ENCODE data around the gene MRPS5. TPM values are rescaled to one million over a fixed set of nuclear protein-coding genes. Genes with fewer than 3 reads are reported as not detected.

MRPS5 gene
- total and polyA plus RNA-seq, 2 donors from 2014 or later: 53.1 to 118 TPM

- DNase-seq (no peak), FAIRE-seq (no peak)
- Histone ChIP-seq H3K27ac (ENCODE audit: low read depth in 2 of 2, low read length in 2 of 2) (no peak overlapping the region), H3K9me3 (ENCODE audit: control insufficient read depth in 2 of 3, insufficient read depth in 1 of 3, low read length in 3 of 3) (no peaks in the 10 kb centered on the region), H3K27me3 (ENCODE audit: control insufficient read depth, insufficient read depth, low read length) (no peaks in the 10 kb centered on the region), H3K9ac (ENCODE audit: low read length in 3 of 3) (no peak overlapping the region), H3K36me3 (ENCODE audit: control insufficient read depth in 2 of 3, insufficient read depth in 3 of 3, low read length in 3 of 3) (no peaks in the 10 kb centered on the region), H3K4me1 (ENCODE audit: control insufficient read depth in 2 of 3, insufficient read depth in 2 of 3, low read depth in 1 of 3, low read length in 3 of 3) (peaks cover 0 to 7% (median 0%) of the 10 kb centered on the region in 3 donors), H3K4me3 (ENCODE audit: low read length in 3 of 3) (no peak overlapping the region)
- no peak for TF ChIP-seq CTCF (IDR thresholded peaks at IDR 0.05; ENCODE audit: borderline replicate concordance, extremely low read depth, insufficient read depth)
- intact Hi-C loops (cut with DNase I): no loop called here
These were observed 42.4 kb downstream of the MRPS5 start for GRCh38 chr2:95079199-95079683.

DNA sequence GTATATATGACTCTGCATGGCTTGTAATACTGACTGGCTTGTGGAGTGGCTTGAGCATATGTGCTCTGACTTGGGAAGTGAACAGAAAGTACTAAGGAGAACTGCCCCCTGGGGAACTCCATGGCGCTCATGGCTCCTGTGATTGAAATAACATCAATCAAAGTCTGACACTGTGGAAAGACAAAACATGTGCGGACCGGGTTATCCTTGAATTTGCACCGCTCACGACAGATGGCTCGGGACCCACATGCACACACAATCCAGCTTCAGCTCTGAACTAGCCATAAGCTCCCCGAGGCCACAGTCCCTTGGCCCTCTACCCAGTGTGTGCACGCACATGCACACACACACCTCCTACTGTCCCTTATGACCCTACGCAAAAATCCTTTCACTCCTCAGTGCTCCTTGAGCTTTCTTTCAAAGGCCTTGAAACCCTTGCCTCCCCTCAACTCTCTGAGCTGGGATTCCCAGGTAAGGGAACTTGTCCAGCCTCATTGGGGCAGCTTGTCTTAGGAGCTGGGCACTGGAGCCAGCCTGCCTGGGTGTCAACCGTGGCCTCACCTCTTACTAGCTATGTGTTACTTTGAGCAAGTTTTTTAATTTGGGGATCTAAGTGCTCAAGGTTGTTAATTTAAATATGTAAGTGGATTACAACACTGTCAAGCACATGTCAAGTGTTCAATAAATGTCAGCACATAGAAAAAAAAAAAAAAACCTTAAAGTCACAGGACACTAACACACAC, 43.6 kb downstream of the MRPS5 start:
- Histone ChIP-seq H3K27ac (ENCODE audit: low read depth in 2 of 2, low read length in 2 of 2) (no peak overlapping the region), H3K27me3 (ENCODE audit: control insufficient read depth, insufficient read depth, low read length) (no peaks in the 10 kb centered on the region), H3K36me3 (ENCODE audit: control insufficient read depth in 2 of 3, insufficient read depth in 3 of 3, low read length in 3 of 3) (no peaks in the 10 kb centered on the region), H3K4me3 (ENCODE audit: low read length in 3 of 3) (no peak overlapping the region), H3K9me3 (ENCODE audit: control insufficient read depth in 2 of 3, insufficient read depth in 1 of 3, low read length in 3 of 3) (no peaks in the 10 kb centered on the region), H3K9ac (ENCODE audit: low read length in 3 of 3) (no peak overlapping the region), H3K4me1 (ENCODE audit: control insufficient read depth in 2 of 3, insufficient read depth in 2 of 3, low read depth in 1 of 3, low read length in 3 of 3) (peaks cover 0 to 13% (median 0%) of the 10 kb centered on the region in 3 donors)
- FAIRE-seq: no peak
- intact Hi-C loops (cut with DNase I): no loop called here
- TF ChIP-seq CTCF (IDR thresholded peaks at IDR 0.05; ENCODE audit: borderline replicate concordance, extremely low read depth, insufficient read depth): no peak
- peak in 1 of 5 donors; percentile 28 for DNase-seq

DNA sequence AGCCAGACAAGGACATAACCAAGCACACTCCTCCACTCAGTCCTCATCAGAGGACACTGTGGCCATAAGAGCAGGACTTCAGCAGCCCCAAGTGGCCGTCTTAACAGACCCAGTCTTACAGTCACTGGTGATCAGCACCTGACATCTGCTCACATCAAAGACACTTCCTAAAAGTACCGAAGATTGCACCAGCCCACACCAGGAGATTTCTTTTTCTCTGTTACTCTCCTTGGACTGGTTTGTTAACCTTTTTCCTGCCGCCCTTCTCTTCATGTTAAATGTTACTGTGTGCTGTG, 44.1 kb downstream of the MRPS5 start:
- DNase-seq: peak in 1 of 5 donors; percentile 59
- H3K27me3 ChIP-seq (ENCODE audit: control insufficient read depth, insufficient read depth, low read length): no peaks in the 10 kb centered on the region
- FAIRE-seq: no peak
- H3K27ac ChIP-seq (ENCODE audit: low read depth in 2 of 2, low read length in 2 of 2): no peak overlapping the region
- no peaks in the 10 kb centered on the region for H3K36me3 ChIP-seq (ENCODE audit: control insufficient read depth in 2 of 3, insufficient read depth in 3 of 3, low read length in 3 of 3)
- intact Hi-C loops (cut with DNase I): no loop called here
- no peaks in the 10 kb centered on the region for H3K9me3 ChIP-seq (ENCODE audit: control insufficient read depth in 2 of 3, insufficient read depth in 1 of 3, low read length in 3 of 3)
- no peak for TF ChIP-seq CTCF (IDR thresholded peaks at IDR 0.05; ENCODE audit: borderline replicate concordance, extremely low read depth, insufficient read depth)
- peaks cover 0 to 13% (median 0%) of the 10 kb centered on the region in 3 donors for H3K4me1 ChIP-seq (ENCODE audit: control insufficient read depth in 2 of 3, insufficient read depth in 2 of 3, low read depth in 1 of 3, low read length in 3 of 3)
- no peak overlapping the region for H3K9ac ChIP-seq (ENCODE audit: low read length in 3 of 3)
- H3K4me3 ChIP-seq (ENCODE audit: low read length in 3 of 3): no peak overlapping the region

Measured in kidney (tissue), 14 donors.